ENCODE results near the gene PRTN3. TPM values are rescaled to one million over a fixed set of nuclear protein-coding genes. Genes with fewer than 3 reads are reported as not detected.
A peak's percentile ranks its signal among the peaks of the same experiment; 100 is the strongest.
"Not testable (repeated sequence)": the region's sequence is repeated elsewhere in the genome, so short reads cannot be mapped to it uniquely, and the experiment has no call there.

PRTN3 gene
- total and polyA plus RNA-seq, 3 donors from 2014 or later: 1.0 to 1.8 TPM; not detected in 1

DNA sequence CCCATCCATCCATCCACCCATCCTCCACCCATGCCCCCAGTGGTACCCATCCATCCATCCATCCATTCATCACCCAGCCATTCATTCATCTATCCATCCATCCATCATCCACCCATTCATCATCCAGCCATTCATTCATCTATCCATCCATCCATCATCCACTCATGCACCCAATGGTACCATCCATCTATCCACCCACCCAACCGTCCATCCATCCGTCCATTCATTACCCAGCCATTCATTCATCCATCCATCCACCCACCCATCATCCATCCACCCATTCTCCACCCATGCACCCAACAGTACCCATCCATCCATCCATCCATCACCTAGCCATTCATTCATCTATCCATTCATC, 24.3 kb upstream of the PRTN3 start:
- H3K27me3 ChIP-seq: no peaks in the 10 kb centered on the region
- WGBS, 2 donors: 84 to 96% methylated on average over 2 of the region's 2 CpGs

DNA sequence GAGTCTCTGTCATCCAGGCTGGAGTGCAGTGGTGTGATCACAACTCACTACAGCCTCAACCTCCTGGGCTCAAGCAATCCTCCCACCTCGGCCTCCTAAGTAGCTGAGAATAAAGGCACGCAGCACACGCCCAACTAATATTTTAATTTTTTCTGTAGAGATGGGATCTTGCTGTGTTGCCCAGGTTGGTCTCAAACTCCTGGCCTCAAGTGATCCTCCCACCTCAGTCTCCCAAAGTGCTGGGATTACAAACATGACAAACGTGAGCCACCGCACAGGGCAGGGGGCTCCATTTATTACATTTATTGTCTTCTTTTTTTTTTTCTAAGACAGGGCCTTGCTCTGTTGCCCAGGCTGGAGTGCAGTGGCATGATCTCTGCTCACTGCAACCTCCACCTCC, 20.6 kb upstream of the PRTN3 start:
- H3K4me1 ChIP-seq; DNase-seq; H3K4me3 ChIP-seq; intact Hi-C loops (cut with DNase I; ENCODE audit: low total_unique reads); H3K36me3 ChIP-seq (ENCODE audit: low read depth, missing control alignments); H3K27me3 ChIP-seq; H3K27ac ChIP-seq; H3K9me3 ChIP-seq: not testable (repeated sequence)
- 89 to 93% methylated on average over 5 of the region's 5 CpGs for WGBS, 2 donors

More for the DNA sequence above, 24.3 kb upstream of the PRTN3 start:
- no peaks in the 10 kb centered on the region for H3K4me1 ChIP-seq
- H3K27ac ChIP-seq: no peak overlapping the region
- TF ChIP-seq, protein P1, sequence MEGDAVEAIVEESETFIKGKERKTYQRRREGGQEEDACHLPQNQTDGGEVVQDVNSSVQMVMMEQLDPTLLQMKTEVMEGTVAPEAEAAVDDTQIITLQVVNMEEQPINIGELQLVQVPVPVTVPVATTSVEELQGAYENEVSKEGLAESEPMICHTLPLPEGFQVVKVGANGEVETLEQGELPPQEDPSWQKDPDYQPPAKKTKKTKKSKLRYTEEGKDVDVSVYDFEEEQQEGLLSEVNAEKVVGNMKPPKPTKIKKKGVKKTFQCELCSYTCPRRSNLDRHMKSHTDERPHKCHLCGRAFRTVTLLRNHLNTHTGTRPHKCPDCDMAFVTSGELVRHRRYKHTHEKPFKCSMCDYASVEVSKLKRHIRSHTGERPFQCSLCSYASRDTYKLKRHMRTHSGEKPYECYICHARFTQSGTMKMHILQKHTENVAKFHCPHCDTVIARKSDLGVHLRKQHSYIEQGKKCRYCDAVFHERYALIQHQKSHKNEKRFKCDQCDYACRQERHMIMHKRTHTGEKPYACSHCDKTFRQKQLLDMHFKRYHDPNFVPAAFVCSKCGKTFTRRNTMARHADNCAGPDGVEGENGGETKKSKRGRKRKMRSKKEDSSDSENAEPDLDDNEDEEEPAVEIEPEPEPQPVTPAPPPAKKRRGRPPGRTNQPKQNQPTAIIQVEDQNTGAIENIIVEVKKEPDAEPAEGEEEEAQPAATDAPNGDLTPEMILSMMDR (IDR thresholded peaks at IDR 0.05): no peak
- TF ChIP-seq POLR2A (IDR thresholded peaks at IDR 0.05): no peak
- H3K36me3 ChIP-seq (ENCODE audit: low read depth, missing control alignments): no peaks in the 10 kb centered on the region
- intact Hi-C loops (cut with DNase I; ENCODE audit: low total_unique reads): no loop called here
- no peaks in the 10 kb centered on the region for H3K9me3 ChIP-seq
- no peak overlapping the region for H3K4me3 ChIP-seq
- no peak for DNase-seq

DNA sequence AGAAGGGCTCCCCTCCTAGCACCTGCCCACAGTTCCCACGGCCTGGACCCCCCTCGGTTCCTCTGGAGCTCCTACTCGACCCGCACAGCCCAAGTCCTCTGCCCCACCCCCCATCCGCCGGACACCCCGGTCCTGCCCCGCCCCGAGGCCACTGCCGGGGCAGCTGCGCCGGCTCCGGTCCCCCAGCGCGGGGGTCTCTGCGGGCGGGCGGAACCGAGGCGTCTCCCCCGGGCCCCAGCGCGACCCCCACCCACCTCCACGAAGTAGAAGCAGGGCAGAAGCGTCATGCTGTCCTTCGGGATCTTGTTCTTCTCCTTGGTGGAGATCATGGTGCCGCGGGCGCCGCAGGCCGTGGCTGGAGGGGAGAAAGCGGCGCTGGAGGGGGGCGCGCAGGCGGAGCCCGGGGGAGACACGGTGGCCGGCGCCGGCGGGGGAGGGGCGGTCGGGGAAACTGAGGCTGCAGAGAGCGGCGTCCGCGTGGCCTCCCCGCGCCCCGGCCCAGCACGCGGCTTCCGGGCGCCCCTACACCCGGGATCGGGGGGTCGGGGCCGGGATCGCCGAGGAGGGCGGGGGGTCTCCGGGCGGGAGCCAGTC, 19.5 kb upstream of the PRTN3 start:
- no peak for TF ChIP-seq POLR2A (IDR thresholded peaks at IDR 0.05)
- TF ChIP-seq, protein P1 (IDR thresholded peaks at IDR 0.05): no peak
- DNase-seq: no peak

DNA sequence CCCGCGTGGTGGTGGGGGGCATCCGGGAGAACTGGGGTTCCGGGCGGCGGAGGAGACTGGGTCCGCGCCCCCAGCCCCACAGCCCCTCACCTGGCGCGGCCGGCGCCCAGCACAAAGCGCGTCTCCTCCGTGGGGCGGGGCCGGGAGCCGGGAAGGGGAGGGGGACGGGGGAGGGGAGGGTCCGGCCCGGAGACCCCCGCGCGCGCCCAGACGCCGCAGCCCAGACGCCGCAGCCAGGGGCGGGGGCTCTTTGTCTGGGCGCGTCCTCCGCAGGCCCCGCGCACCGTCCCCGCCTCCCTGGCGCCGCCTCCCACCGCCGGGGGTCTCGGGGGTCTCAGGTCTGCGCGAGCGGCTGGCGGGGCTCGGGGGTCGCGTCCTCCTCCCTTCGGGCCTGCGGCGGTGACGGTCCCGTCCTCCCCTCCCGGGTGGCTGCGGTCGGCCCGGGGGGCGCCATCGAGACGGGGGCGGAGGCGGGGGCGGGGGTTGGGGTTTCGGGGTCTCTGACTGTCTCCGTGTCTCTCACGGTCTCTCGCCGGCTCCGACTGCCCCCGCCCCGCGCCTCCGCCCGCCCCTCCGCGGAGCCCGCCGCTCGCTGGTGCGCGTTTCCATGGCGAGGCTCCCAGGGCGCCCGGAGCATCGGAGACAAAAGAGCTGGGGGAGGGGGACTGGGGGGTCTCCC, 18.8 kb upstream of the PRTN3 start, which contains the start of gene PLPPR3:
Gene PLPPR3, minus strand, starts transcription at position 131 of the 679 bp plus-strand sequence. CDS start 396 bp downstream, outside the sequence.
- H3K4me1 ChIP-seq: no peaks in the 10 kb centered on the region
- no peaks in the 10 kb centered on the region for H3K27me3 ChIP-seq
- H3K9me3 ChIP-seq: no peaks in the 10 kb centered on the region
- no peak within 1 kb of the TSS for H3K27ac ChIP-seq
- no peaks in the 10 kb centered on the region for H3K36me3 ChIP-seq (ENCODE audit: low read depth, missing control alignments)
- peak within 1 kb of the TSS; percentile 15 to 42 for H3K4me3 ChIP-seq
- WGBS, 2 donors: 0% methylated on average over 38 of the region's 86 CpGs; no CpG with 5 or more reads in 1 of the 2 donors
- no peak for DNase-seq
- intact Hi-C loops (cut with DNase I; ENCODE audit: low total_unique reads): no loop called here
- TF ChIP-seq POLR2A (IDR thresholded peaks at IDR 0.05): no peak
- TF ChIP-seq, protein P1 (IDR thresholded peaks at IDR 0.05): no peak

More for the DNA sequence above, 19.5 kb upstream of the PRTN3 start:
- Histone ChIP-seq H3K36me3 (ENCODE audit: low read depth, missing control alignments) (no peaks in the 10 kb centered on the region), H3K9me3 (no peaks in the 10 kb centered on the region), H3K4me3 (peak overlapping the region; percentile 15 to 42), H3K27me3 (no peaks in the 10 kb centered on the region), H3K4me1 (no peaks in the 10 kb centered on the region), H3K27ac (no peak overlapping the region)
- intact Hi-C loops (cut with DNase I; ENCODE audit: low total_unique reads): no loop called here
- 2% methylated on average over 30 of the region's 64 CpGs; no CpG with 5 or more reads in 1 of the 2 donors for WGBS, 2 donors

DNA sequence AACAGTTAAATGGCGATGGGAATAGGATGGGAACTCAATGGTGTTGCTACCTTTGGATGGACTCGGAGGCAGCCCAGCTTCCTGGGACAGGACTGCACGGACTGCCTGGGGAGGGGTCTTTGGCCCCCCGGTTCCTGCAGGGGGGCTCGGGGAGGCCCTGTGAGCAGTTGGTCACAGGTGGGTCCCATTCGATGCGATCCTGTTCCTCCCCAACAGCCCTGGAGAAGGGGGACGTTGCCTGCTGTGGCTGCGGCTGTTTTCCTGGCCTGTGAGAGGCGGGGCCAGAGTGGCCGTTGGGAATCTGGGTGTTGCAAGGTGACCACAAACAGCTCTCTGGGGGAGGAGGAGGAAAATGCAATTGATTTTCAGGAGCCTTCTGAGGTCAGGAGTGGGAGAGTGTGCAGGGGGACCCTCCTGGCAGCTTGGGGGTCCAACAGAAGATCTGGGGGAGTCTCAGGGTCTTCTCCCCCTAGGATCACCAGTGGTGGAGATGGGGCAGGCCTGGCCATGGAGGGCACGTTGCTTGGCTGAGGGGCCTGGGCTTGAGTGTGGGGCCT, 17.2 kb upstream of the PRTN3 start:
- Histone ChIP-seq H3K4me3 (no peak overlapping the region), H3K27me3 (no peaks in the 10 kb centered on the region), H3K9me3 (no peaks in the 10 kb centered on the region), H3K4me1 (no peaks in the 10 kb centered on the region), H3K27ac (no peak overlapping the region), H3K36me3 (ENCODE audit: low read depth, missing control alignments) (no peaks in the 10 kb centered on the region)
- TF ChIP-seq, protein P1 (IDR thresholded peaks at IDR 0.05): no peak
- TF ChIP-seq POLR2A (IDR thresholded peaks at IDR 0.05): no peak
- intact Hi-C loops (cut with DNase I; ENCODE audit: low total_unique reads): no loop called here
- no peak for DNase-seq
- WGBS, 2 donors: 53 to 72% methylated on average over 6 to 12 of the region's 12 CpGs
